GM21717 (cell line): ENCODE measurements around the gene CCDC57.
"Not testable (repeated sequence)": the region's sequence is repeated elsewhere in the genome, so short reads cannot be mapped to it uniquely, and the experiment has no call there.

Source experiments
- ATAC-seq: cut with Tn5 transposase; IDR thresholded peaks from one replicate; pipeline ENCODE4 v1.9.1; 2021; ENCODE audit warnings: mild to moderate bottlenecking, moderate library complexity; ENCODE audit not compliant: unreplicated experiment

The CCDC57 gene

GRCh38 chr17:82225368-82226029 is 12.9 kb upstream of the CCDC57 start:
- ATAC-seq = no peak

- ATAC-seq = no peak
Measured at GRCh38 chr17:82224666-82225065, 12.0 kb upstream of the CCDC57 start.

- no peak for ATAC-seq
Measured at GRCh38 chr17:82223517-82223916, 10.9 kb upstream of the CCDC57 start.

- no peak for ATAC-seq
Measured at GRCh38 chr17:82222816-82223215, 10.2 kb upstream of the CCDC57 start.

- no peak for ATAC-seq
Measured at GRCh38 chr17:82221341-82221902, 8.8 kb upstream of the CCDC57 start.

- no peak for ATAC-seq
Measured at GRCh38 chr17:82219753-82220709, 7.4 kb upstream of the CCDC57 start.

- no peak for ATAC-seq
Measured at GRCh38 chr17:82219083-82219482, 6.4 kb upstream of the CCDC57 start.

GRCh38 chr17:82218349-82219075 is 5.9 kb upstream of the CCDC57 start:
- ATAC-seq = no peak

GRCh38 chr17:82217530-82218204 is 5.0 kb upstream of the CCDC57 start:
- ATAC-seq = no peak

- ATAC-seq = no peak
Measured at GRCh38 chr17:82217120-82217529, 4.5 kb upstream of the CCDC57 start.

- ATAC-seq = peak; percentile 32
Measured at GRCh38 chr17:82216301-82217119, 3.9 kb upstream of the CCDC57 start.

- no peak for ATAC-seq
Measured at GRCh38 chr17:82215972-82216300, 3.3 kb upstream of the CCDC57 start.

- ATAC-seq = no peak
Measured at GRCh38 chr17:82215095-82215971, 2.7 kb upstream of the CCDC57 start.

- no peak for ATAC-seq
Measured at GRCh38 chr17:82214012-82214628, 1.5 kb upstream of the CCDC57 start.

GRCh38 chr17:82213251-82214011 is 789 bp upstream of the CCDC57 start:
- peak; percentile 5 for ATAC-seq

GRCh38 chr17:82210655-82211054 is 2.0 kb downstream of the CCDC57 start:
- not testable (repeated sequence) for ATAC-seq

GRCh38 chr17:82205720-82206508 is 6.7 kb downstream of the CCDC57 start:
- ATAC-seq = no peak
